Naive thymus-derived CD4-positive, alpha-beta T cell (primary cell): Measurements from ENCODE around the gene PTPRA. TPM values are rescaled to one million over a fixed set of nuclear protein-coding genes. Genes with fewer than 3 reads are reported as not detected.

Experiments
- ATAC-seq: fragments of 150-1000 bp; cut with Tn5 transposase; 2 replicates; pipeline ENCODE4 v1.10.0; 2021; ENCODE audit warnings: mild to moderate bottlenecking, moderate library complexity
- CTCF ChIA-PET: fragments of 350-600 bp; sonication (Branson Sonifier 250); formaldehyde crosslinking; loops from one replicate; lab custom pipeline; 2021; ENCODE audit warnings: antibody characterized with exemption; lab: Charles Lee
- POLR2A ChIA-PET: fragments of 350-600 bp; sonication (Branson Sonifier 250); formaldehyde crosslinking; loops from one replicate; lab custom pipeline; 2021; ENCODE audit warnings: antibody characterized with exemption, inconsistent platforms; lab: Charles Lee
- DNase-seq, 9 donors: peaks; one replicate each; pipeline versions ENCODE4 v3.0.0 to v3.0.0-alpha.2; 2020 to 2022; ENCODE audit warnings: mixed read lengths in 1 of 9
- H3K27ac ChIP-seq: one replicate; pipeline ENCODE4 v1.7.0; 2013; ENCODE audit warnings: mild to moderate bottlenecking, low read depth, low read length, moderate library complexity
- H3K27me3 ChIP-seq, 2 donors: one replicate each; pipeline ENCODE4 v1.7.0; 2013; ENCODE audit warnings: low read length in 2 of 2, mild to moderate bottlenecking in 2 of 2, moderate library complexity in 2 of 2; ENCODE audit not compliant: control insufficient read depth in 2 of 2, insufficient read depth in 2 of 2
- H3K36me3 ChIP-seq, 3 experiments: 1 replicate in 2 of 3; 2 replicates in 1 of 3; pipeline ENCODE4 v1.7.0; 2013; ENCODE audit warnings: low read length in 3 of 3, mild to moderate bottlenecking in 3 of 3, moderate library complexity in 1 of 3; ENCODE audit not compliant: insufficient read depth in 3 of 3, control insufficient read depth in 2 of 3
- H3K4me1 ChIP-seq, 2 donors: one replicate each; pipeline ENCODE4 v1.7.0; 2013; ENCODE audit warnings: low read length in 2 of 2, mild to moderate bottlenecking in 2 of 2, moderate library complexity in 1 of 2; ENCODE audit not compliant: control insufficient read depth in 2 of 2, insufficient read depth in 2 of 2
- H3K4me3 ChIP-seq: 2 replicates; pipeline ENCODE4 v1.7.0; 2013; ENCODE audit warnings: mild to moderate bottlenecking, low read length
- H3K9me3 ChIP-seq, 3 experiments: 1 replicate in 2 of 3; 2 replicates in 1 of 3; pipeline ENCODE4 v1.7.0; 2013; ENCODE audit warnings: low read length in 3 of 3; ENCODE audit not compliant: control insufficient read depth in 2 of 3
- H3K27ac Mint-ChIP-seq, 9 donors: one replicate each; pipeline ENCODE4 v1.8.0; 2020 to 2022; ENCODE audit warnings: mixed read lengths in 9 of 9, mild to moderate bottlenecking in 8 of 9, moderate library complexity in 5 of 9, inconsistent platforms in 2 of 9
- H3K27me3 Mint-ChIP-seq, 5 donors: one replicate each; pipeline ENCODE4 v1.8.0; 2021 to 2022; ENCODE audit warnings: mixed read lengths in 5 of 5, mild to moderate bottlenecking in 1 of 5
- H3K36me3 Mint-ChIP-seq, 5 donors: one replicate each; pipeline ENCODE4 v1.8.0; 2020 to 2022; ENCODE audit warnings: mixed read lengths in 5 of 5, mild to moderate bottlenecking in 3 of 5, inconsistent platforms in 1 of 5
- H3K4me1 Mint-ChIP-seq, 7 donors: one replicate each; pipeline ENCODE4 v1.8.0; 2020 to 2022; ENCODE audit warnings: mixed read lengths in 7 of 7, mild to moderate bottlenecking in 3 of 7, inconsistent platforms in 1 of 7
- H3K4me3 Mint-ChIP-seq, 10 donors: one replicate each; pipeline ENCODE4 v1.8.0; 2020 to 2022; ENCODE audit warnings: mild to moderate bottlenecking in 10 of 10, mixed read lengths in 10 of 10, moderate library complexity in 6 of 10, inconsistent platforms in 2 of 10
- H3K9me3 Mint-ChIP-seq, 11 donors: one replicate each; pipeline ENCODE4 v1.8.0; 2020 to 2022; ENCODE audit warnings: mixed read lengths in 11 of 11, mild to moderate bottlenecking in 4 of 11, inconsistent platforms in 1 of 11, moderate library complexity in 1 of 11
- intact Hi-C, 2 donors: fragments of 100-400 bp; cut with micrococcal nuclease; formaldehyde crosslinking; loops; one replicate each; pipeline ENCODE4 v1.15.1; 2023
- polyA plus RNA-seq, 2 donors: library from polyadenylated mRNA; unstranded; fragments of 300-500 nt; fragmentation: Illumina TruSeq; gene quantifications; one replicate each; pipeline ENCODE4 v1.2.3, GENCODE V29; 2021
- total RNA-seq, 6 experiments: library from RNA in 5 of 6; stranded (reverse) in 5 of 6; gene quantifications; 1 replicate in 5 of 6; 2 replicates in 1 of 6; pipeline ENCODE4 v1.2.3 and lab custom pipeline; 2021 to 2026

The PTPRA gene
- total and polyA plus RNA-seq, 7 experiments from 2014 or later: 27.5 to 86.6 (median 78.2) TPM

- H3K4me3 Mint-ChIP-seq: no peak overlapping the region
- Histone ChIP-seq H3K4me1 (peaks cover 6 to 9% of the 10 kb centered on the region in 2 donors), H3K9me3 (no peaks in the 10 kb centered on the region), H3K27ac (no peak overlapping the region), H3K27me3 (no peaks in the 10 kb centered on the region), H3K36me3 (peaks cover 0 to 5% (median 0%) of the 10 kb centered on the region in 3 experiments), H3K4me3 (no peak overlapping the region)
- ATAC-seq: no peak
- peaks cover 18 to 39% (median 30%) of the 10 kb centered on the region in 7 donors for H3K4me1 Mint-ChIP-seq
- DNase-seq: peak in 1 of 9 donors; percentile 6
- H3K27me3 Mint-ChIP-seq: no peaks in the 10 kb centered on the region
- peaks cover 0 to 10% (median 0%) of the 10 kb centered on the region in 5 donors for H3K36me3 Mint-ChIP-seq
- peak overlapping the region in 2 of 9 donors; percentile 14 to 19 for H3K27ac Mint-ChIP-seq
- ChIA-PET CTCF (interaction anchor here (1.3 kb wide), 1 partner anchor 25 kb away, joined by 3 read pairs; no protein-coding TSS in a partner anchor), POLR2A (no interaction called here)
- no peaks in the 10 kb centered on the region for H3K9me3 Mint-ChIP-seq
- intact Hi-C loops: no loop called here
These were observed 27.7 kb upstream of the PTPRA start for GRCh38 chr20:2845607-2846006.

- POLR2A ChIA-PET: interaction anchor here (1.1 kb wide), 1 partner anchor 26 kb away, joined by 4 read pairs; the partner anchor contains the start of gene PTPRA
- H3K9me3 ChIP-seq: no peaks in the 10 kb centered on the region
- Mint-ChIP-seq H3K9me3 (no peaks in the 10 kb centered on the region), H3K4me1 (peaks cover 15 to 34% (median 30%) of the 10 kb centered on the region in 7 donors), H3K27ac (peak overlapping the region in 2 of 9 donors; percentile 25), H3K27me3 (no peaks in the 10 kb centered on the region), H3K4me3 (no peak overlapping the region), H3K36me3 (peaks cover 0 to 10% (median 0%) of the 10 kb centered on the region in 5 donors)
- CTCF ChIA-PET: no interaction called here
- intact Hi-C loops: no loop called here
- ATAC-seq (no peak), DNase-seq (peak in 1 of 9 donors; percentile 4)
- H3K27me3 ChIP-seq: no peaks in the 10 kb centered on the region
- H3K36me3 ChIP-seq: peaks cover 0 to 5% (median 0%) of the 10 kb centered on the region in 3 experiments
- H3K27ac ChIP-seq: no peak overlapping the region
- peaks cover under 1 to 4% of the 10 kb centered on the region in 2 donors for H3K4me1 ChIP-seq
- H3K4me3 ChIP-seq: no peak overlapping the region
These were observed 26.6 kb upstream of the PTPRA start for GRCh38 chr20:2846698-2847097.

DNA sequence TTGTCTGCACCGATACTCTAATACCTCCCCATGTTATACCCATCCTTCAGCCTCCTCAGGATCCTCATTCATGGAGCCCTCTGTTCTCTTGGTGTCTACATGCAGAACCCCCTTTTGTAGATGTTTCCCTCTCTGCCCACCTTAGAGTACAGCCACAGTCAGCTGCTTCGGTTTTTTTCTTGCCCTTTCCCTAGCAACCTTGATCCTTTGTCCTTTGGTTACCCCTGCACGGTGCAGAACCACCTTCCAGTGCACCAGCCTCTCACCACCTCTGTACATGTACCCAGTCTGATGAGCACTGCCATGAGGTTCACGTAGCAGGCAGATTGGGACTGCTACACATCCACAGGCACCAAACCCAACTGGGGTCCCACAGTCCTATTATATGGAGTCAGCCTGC lies 25.5 kb upstream of the PTPRA start:
- Mint-ChIP-seq H3K4me3 (no peak overlapping the region), H3K27ac (peak overlapping the region in 2 of 9 donors; percentile 41 to 56), H3K9me3 (no peaks in the 10 kb centered on the region), H3K4me1 (peaks cover 23 to 44% (median 36%) of the 10 kb centered on the region in 7 donors), H3K36me3 (peaks cover 0 to 11% (median 0%) of the 10 kb centered on the region in 5 donors), H3K27me3 (no peaks in the 10 kb centered on the region)
- no peaks in the 10 kb centered on the region for H3K9me3 ChIP-seq
- peaks cover 0 to 9% of the 10 kb centered on the region in 2 donors for H3K4me1 ChIP-seq
- ATAC-seq (no peak), DNase-seq (peak in 1 of 9 donors; percentile 4)
- ChIA-PET POLR2A (no interaction called here), CTCF (no interaction called here)
- no peaks in the 10 kb centered on the region for H3K27me3 ChIP-seq
- H3K36me3 ChIP-seq: peaks cover 0 to 5% (median 0%) of the 10 kb centered on the region in 3 experiments
- H3K4me3 ChIP-seq: no peak overlapping the region
- no peak overlapping the region for H3K27ac ChIP-seq
- intact Hi-C loops: no loop called here

DNA sequence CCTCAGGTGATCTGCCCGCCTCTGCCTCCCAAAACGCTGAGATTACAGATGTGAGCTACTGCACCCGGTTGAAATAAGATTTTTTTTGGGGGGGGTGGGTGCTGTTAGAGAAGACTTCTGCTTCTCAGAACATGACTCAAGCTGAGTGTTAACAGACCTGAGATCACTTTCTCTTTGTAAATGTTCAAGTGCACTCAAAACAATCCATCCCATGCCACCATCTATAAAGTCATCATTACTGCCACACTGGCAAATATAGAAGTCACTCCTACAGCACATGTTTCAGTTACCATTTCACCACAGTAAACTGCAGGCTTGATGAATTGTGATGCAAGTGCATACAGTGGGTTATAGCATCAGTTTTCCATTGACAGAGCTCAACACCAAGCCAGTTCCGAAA lies 23.8 kb upstream of the PTPRA start:
- no peak overlapping the region for H3K4me3 Mint-ChIP-seq
- ATAC-seq: no peak
- no peak for DNase-seq
- ChIA-PET CTCF (no interaction called here), POLR2A (no interaction called here)
- peaks cover 0 to 10% of the 10 kb centered on the region in 2 donors for H3K4me1 ChIP-seq
- no peak overlapping the region for H3K27ac ChIP-seq
- H3K27me3 Mint-ChIP-seq: no peaks in the 10 kb centered on the region
- intact Hi-C loops: no loop called here
- H3K27me3 ChIP-seq: no peaks in the 10 kb centered on the region
- H3K4me3 ChIP-seq: no peak overlapping the region
- H3K36me3 Mint-ChIP-seq: peaks cover 0 to 11% (median 0%) of the 10 kb centered on the region in 5 donors
- peaks cover 0 to 5% (median 0%) of the 10 kb centered on the region in 3 experiments for H3K36me3 ChIP-seq
- H3K9me3 ChIP-seq: no peaks in the 10 kb centered on the region
- peaks cover 14 to 34% (median 27%) of the 10 kb centered on the region in 7 donors for H3K4me1 Mint-ChIP-seq
- H3K9me3 Mint-ChIP-seq: no peaks in the 10 kb centered on the region
- peak overlapping the region in 1 of 9 donors; percentile 18 for H3K27ac Mint-ChIP-seq

DNA sequence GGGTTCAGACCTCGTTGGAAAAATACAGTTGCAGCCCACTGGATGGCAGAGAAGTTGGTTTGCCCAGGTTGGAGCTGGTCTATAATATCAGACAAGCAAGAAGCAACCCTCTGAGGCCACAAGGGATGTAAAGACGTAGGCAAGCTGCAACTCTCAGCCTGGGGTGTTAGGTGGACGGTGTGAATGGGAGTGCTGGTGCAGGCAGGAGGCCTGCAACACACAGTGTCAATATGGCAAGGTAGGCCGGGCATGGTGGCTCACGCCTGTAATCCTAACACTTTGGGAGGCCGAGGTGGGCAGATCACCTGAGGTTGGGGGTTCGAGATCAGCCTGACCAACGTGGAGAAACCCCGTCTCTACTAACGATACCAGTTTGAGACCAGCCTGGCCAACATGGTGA lies 22.2 kb upstream of the PTPRA start:
- no peak overlapping the region for H3K4me3 ChIP-seq
- no peaks in the 10 kb centered on the region for H3K9me3 Mint-ChIP-seq
- H3K27me3 ChIP-seq: no peaks in the 10 kb centered on the region
- H3K36me3 ChIP-seq: peaks cover 0 to 5% (median 0%) of the 10 kb centered on the region in 3 experiments
- H3K36me3 Mint-ChIP-seq: peaks cover 0 to 9% (median 0%) of the 10 kb centered on the region in 5 donors
- POLR2A ChIA-PET: interaction anchor here (1.7 kb wide), 1 partner anchor 11 kb away, joined by 10 read pairs; the partner anchor contains the start of genes PCED1A and VPS16
- CTCF ChIA-PET: no interaction called here
- peaks cover 0 to 10% of the 10 kb centered on the region in 2 donors for H3K4me1 ChIP-seq
- H3K4me3 Mint-ChIP-seq: no peak overlapping the region
- H3K27ac ChIP-seq: no peak overlapping the region
- ATAC-seq: no peak
- H3K27me3 Mint-ChIP-seq: no peaks in the 10 kb centered on the region
- peaks cover 6 to 24% (median 20%) of the 10 kb centered on the region in 7 donors for H3K4me1 Mint-ChIP-seq
- H3K9me3 ChIP-seq: no peaks in the 10 kb centered on the region
- no peak overlapping the region for H3K27ac Mint-ChIP-seq
- intact Hi-C loops: loop anchor here in 1 of 2 donors (5.0 kb wide), 1 partner anchor 164 kb away; no protein-coding TSS in a partner anchor
- DNase-seq: no peak

DNA sequence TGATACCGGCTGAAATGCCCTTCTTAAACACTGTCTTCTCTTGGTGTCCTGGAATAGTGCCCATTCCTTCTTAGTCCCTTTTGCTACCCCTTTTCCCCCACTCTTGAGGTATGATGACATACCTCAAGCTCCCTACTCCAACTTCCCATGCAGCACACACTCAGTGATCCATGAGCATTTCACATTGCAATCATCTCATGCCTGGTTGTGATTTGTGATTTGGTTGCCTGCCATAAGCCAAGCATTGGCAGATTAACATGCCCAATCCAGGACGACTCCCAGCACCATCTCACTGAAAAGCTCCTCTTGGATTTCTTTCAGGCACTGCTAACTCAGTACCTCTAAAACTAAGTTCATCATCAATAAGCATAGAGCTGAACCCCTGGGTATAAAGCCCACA lies 14.7 kb upstream of the PTPRA start:
- H3K27ac Mint-ChIP-seq: no peak overlapping the region

More for the DNA sequence above, 14.7 kb upstream of the PTPRA start:
- ATAC-seq (no peak), DNase-seq (no peak)
- no peaks in the 10 kb centered on the region for H3K27me3 ChIP-seq
- CTCF ChIA-PET: interaction anchor here (0.7 to 0.9 kb wide), 2 partner anchors 42 to 257 kb away, joined by 3 read pairs; no protein-coding TSS in a partner anchor
- H3K36me3 Mint-ChIP-seq: peaks cover 0 to 19% (median 6%) of the 10 kb centered on the region in 5 donors
- no peaks in the 10 kb centered on the region for H3K9me3 ChIP-seq
- no peaks in the 10 kb centered on the region for H3K27me3 Mint-ChIP-seq
- intact Hi-C loops: no loop called here
- POLR2A ChIA-PET: no interaction called here
- no peaks in the 10 kb centered on the region for H3K4me1 ChIP-seq
- H3K4me1 Mint-ChIP-seq: peaks cover 0 to 5% (median 2%) of the 10 kb centered on the region in 7 donors
- H3K4me3 ChIP-seq: no peak overlapping the region
- H3K27ac ChIP-seq: no peak overlapping the region
- no peak overlapping the region for H3K4me3 Mint-ChIP-seq
- H3K9me3 Mint-ChIP-seq: no peaks in the 10 kb centered on the region
- peaks cover 0 to 26% (median 4%) of the 10 kb centered on the region in 3 experiments for H3K36me3 ChIP-seq
